ENCODE data around the gene INSC. TPM values are rescaled to one million over a fixed set of nuclear protein-coding genes. Genes with fewer than 3 reads are reported as not detected.

Gene INSC
- total and polyA plus RNA-seq, 9 of the 15 experiments (the other 6 are each of a cell fraction or from before 2014, with no cell fraction given): not detected

DNA sequence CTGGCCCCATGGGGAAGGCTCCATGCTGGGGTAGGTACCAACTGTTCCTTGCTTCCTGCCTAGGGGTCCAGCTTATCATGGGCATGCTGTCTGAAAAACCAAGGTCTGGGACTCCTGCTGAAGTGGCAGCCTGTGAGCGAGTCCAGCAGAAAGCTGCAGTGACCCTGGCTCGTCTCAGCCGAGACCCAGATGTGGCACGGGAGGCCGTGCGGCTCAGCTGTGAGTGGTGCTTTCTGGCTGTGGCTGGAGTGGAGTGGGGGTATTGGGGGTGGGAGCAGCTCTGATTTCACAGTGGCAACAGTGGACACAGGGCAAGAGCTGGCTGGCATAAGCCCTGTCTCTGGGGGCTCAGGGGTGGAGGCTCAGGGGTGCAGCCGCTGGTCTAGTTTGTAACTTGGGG is 124.1 kb downstream of the INSC start (continued):
- TF ChIP-seq, protein P1, sequence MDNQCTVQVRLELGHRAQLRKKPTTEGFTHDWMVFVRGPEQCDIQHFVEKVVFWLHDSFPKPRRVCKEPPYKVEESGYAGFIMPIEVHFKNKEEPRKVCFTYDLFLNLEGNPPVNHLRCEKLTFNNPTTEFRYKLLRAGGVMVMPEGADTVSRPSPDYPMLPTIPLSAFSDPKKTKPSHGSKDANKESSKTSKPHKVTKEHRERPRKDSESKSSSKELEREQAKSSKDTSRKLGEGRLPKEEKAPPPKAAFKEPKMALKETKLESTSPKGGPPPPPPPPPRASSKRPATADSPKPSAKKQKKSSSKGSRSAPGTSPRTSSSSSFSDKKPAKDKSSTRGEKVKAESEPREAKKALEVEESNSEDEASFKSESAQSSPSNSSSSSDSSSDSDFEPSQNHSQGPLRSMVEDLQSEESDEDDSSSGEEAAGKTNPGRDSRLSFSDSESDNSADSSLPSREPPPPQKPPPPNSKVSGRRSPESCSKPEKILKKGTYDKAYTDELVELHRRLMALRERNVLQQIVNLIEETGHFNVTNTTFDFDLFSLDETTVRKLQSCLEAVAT (IDR thresholded peaks at IDR 0.05): no peak
- TF ChIP-seq SMAD4 (CRISPR knock-in tag; conservative IDR thresholded peaks at IDR 0.05) (no peak), DLX4 (CRISPR knock-in tag; IDR thresholded peaks at IDR 0.05) (no peak), HNRNPLL (IDR thresholded peaks at IDR 0.05; ENCODE audit: low read depth, low read length, poor library complexity, severe bottlenecking) (no peak), SLC30A9 (CRISPR knock-in tag; IDR thresholded peaks at IDR 0.05) (no peak)

- intact Hi-C loops (cut with micrococcal nuclease) (no loop called here), in situ Hi-C loops (cut with MboI) (no loop called here)
- Histone ChIP-seq H3K27ac (ENCODE audit: extremely low read depth, low read depth, low read length) (no peak overlapping the region), H3K36me3 (ENCODE audit: control insufficient read depth, insufficient read depth, low read length) (no peaks in the 10 kb centered on the region), H3K9me1 (ENCODE audit: control insufficient read depth, insufficient read depth, low read length) (no peaks in the 10 kb centered on the region), H3K4me3 (no peak overlapping the region), H2AFZ (ENCODE audit: low read depth, low read length) (no peak overlapping the region), H3K79me2 (ENCODE audit: control insufficient read depth, insufficient read depth, low read length) (no peaks in the 10 kb centered on the region), H3K27me3 (ENCODE audit: control insufficient read depth in 2 of 2, insufficient read depth in 2 of 2, low read length in 2 of 2) (no peaks in the 10 kb centered on the region), H3K9ac (ENCODE audit: insufficient read depth in 1 of 2, low read depth in 2 of 2, low read length in 2 of 2) (no peak overlapping the region), H3K4me2 (ENCODE audit: insufficient read depth, low read length) (no peak overlapping the region), H4K20me1 (replicated peaks; ENCODE audit: control insufficient read depth, insufficient read depth, low read length) (no peaks in the 10 kb centered on the region), H3K9me3 (replicated peaks; ENCODE audit: control insufficient read depth, insufficient read depth, low read depth, low read length) (no peaks in the 10 kb centered on the region), H3K4me1 (replicated peaks in 1 of 2; ENCODE audit: control insufficient read depth in 2 of 2, insufficient read depth in 2 of 2, low read length in 2 of 2) (no peaks in the 10 kb centered on the region)
- CTCF ChIA-PET (ENCODE audit: low intra/inter-chr PET ratio): no interaction called here
- ATAC-seq (no peak), FAIRE-seq (no peak), DNase-seq (ENCODE audit: extremely low read depth in 1 of 4, low spot score in 3 of 4) (peak in 1 of 4 experiments; percentile 4)
- no TSS peak for BruUV-seq (replicated peaks)
- 0% methylated on average over 3 of the region's 3 CpGs for WGBS (ENCODE audit: insufficient coverage, low coverage, missing lambda C conversion rate)
- POLR2A ChIA-PET: no interaction called here
- TF ChIP-seq ZNF778 (CRISPR knock-in tag; IDR thresholded peaks at IDR 0.05): no peak
- no peak for TF ChIP-seq OTX1 (CRISPR knock-in tag; IDR thresholded peaks at IDR 0.05)
- no peak for TF ChIP-seq BRCA1 (IDR thresholded peaks at IDR 0.05)
- no peak for TF ChIP-seq BRCA1 (CRISPR knock-in tag; IDR thresholded peaks at IDR 0.05)
- TF ChIP-seq NFE2 (IDR thresholded peaks at IDR 0.05; ENCODE audit: low read depth): peak; percentile 30; the same call in 1 of the 2 replicates
- TF ChIP-seq ERF (CRISPR knock-in tag; IDR thresholded peaks at IDR 0.05): no peak
- TF ChIP-seq TCF7L2 (IDR thresholded peaks at IDR 0.05; ENCODE audit: low read depth, low read length): no peak
- no peak for TF ChIP-seq FOXA1 (IDR thresholded peaks at IDR 0.05; ENCODE audit: borderline replicate concordance)
- TF ChIP-seq BRF2 (IDR thresholded peaks at IDR 0.05; ENCODE audit: borderline replicate concordance, insufficient read depth, insufficient read length): no peak
- no peak for TF ChIP-seq POU5F1 (IDR thresholded peaks at IDR 0.05; ENCODE audit: borderline replicate concordance, low read depth, low read length, partially characterized antibody)
Observed at GRCh38 chr11:15248749-15249148, 134.0 kb downstream of the INSC start.
